Activated B cell treated with CpG ODN at 0.5 μM for 24 hours (primary cell): ENCODE measurements around the gene ARNT2. TPM values are rescaled to one million over a fixed set of nuclear protein-coding genes. Genes with fewer than 3 reads are reported as not detected.

Experiments
- ATAC-seq: fragments of 200-7000 bp; cut with Tn5 transposase; one replicate; pipeline ENCODE4 v1.10.0; 2021; ENCODE audit warnings: low read depth, mild to moderate bottlenecking, moderate library complexity
- CTCF ChIA-PET: fragments of 350-600 bp; sonication (Branson Sonifier 250); formaldehyde crosslinking; loops from one replicate; lab custom pipeline; 2021; ENCODE audit warnings: antibody characterized with exemption; lab: Charles Lee
- POLR2A ChIA-PET: fragments of 350-600 bp; sonication (Branson Sonifier 250); formaldehyde crosslinking; loops from one replicate; lab custom pipeline; 2021; ENCODE audit warnings: antibody characterized with exemption; lab: Charles Lee
- DNase-seq: peaks from one replicate; pipeline ENCODE4 v3.0.0; 2022
- H3K27ac Mint-ChIP-seq: one replicate; pipeline ENCODE4 v1.8.0; 2020; ENCODE audit warnings: mixed read lengths
- H3K27me3 Mint-ChIP-seq: one replicate; pipeline ENCODE4 v1.8.0; 2021; ENCODE audit warnings: mixed read lengths
- H3K36me3 Mint-ChIP-seq: one replicate; pipeline ENCODE4 v1.8.0; 2021; ENCODE audit warnings: low read depth, mixed read lengths
- H3K4me1 Mint-ChIP-seq: one replicate; pipeline ENCODE4 v1.8.0; 2021; ENCODE audit warnings: mixed read lengths
- H3K4me3 Mint-ChIP-seq: one replicate; pipeline ENCODE4 v1.8.0; 2020; ENCODE audit warnings: mild to moderate bottlenecking, mixed read lengths
- H3K9me3 Mint-ChIP-seq: one replicate; pipeline ENCODE4 v1.8.0; 2020; ENCODE audit warnings: mixed read lengths
- intact Hi-C: fragments of 100-400 bp; cut with micrococcal nuclease; formaldehyde crosslinking; loops from one replicate; pipeline ENCODE4 v1.15.1; 2024
- total RNA-seq: library from RNA; stranded (reverse); gene quantifications from 2 replicates; pipeline ENCODE4 v1.2.3, GENCODE V29; 2022
- TF ChIP-seq, protein P1 (sequence below): fragments of 200-600 bp; IDR thresholded peaks from one replicate; pipeline ENCODE4 v1.8.0; 2022; ENCODE audit warnings: antibody characterized with exemption, mild to moderate bottlenecking

Gene ARNT2
- total RNA-seq, result not detected in 2 replicates

DNA sequence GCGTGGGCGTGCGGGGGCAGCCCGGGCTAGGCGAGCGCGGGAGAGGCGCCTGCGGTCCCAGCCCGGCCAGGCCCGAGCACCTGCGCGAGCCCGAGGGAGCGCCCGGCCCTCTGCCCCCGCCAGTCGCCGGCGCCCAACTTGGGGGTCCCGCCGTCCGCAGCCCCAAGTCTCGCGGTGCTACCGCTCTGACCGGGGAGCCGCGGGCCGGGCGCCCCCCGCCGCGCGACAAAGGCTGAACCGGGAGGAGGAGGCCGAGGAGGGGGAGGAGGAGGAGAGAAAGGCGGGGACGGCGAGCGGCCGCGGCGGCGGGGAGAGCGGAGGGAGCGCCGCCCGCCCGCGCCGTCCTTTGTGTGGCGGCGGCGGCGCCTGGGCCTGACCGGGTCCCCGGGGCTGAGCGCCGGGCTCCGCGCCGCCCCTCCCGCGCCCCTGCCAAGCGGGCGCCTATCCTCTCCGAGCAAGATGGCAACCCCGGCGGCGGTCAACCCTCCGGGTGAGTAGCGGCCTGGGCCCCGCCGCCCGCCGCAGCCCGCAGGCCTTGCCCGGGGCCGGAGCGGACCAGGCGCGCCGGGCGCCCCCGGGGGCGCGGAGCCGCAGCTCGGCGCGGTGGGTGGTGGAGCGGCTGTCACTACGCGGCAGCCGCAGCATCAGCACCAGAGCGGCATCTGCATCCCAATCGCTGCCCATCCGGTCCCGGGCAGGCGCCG is at the start of gene ARNT2:
Gene ARNT2, plus strand, starts transcription at position 326 of the 704 bp plus-strand sequence. Its CDS starts 134 bp downstream, at position 460.
- Mint-ChIP-seq H3K36me3 (no peaks in the 10 kb centered on the region), H3K4me1 (peaks cover 7% of the 10 kb centered on the region), H3K4me3 (peak within 1 kb of the TSS; percentile 11), H3K27me3 (peaks cover 63% of the 10 kb centered on the region), H3K9me3 (no peaks in the 10 kb centered on the region), H3K27ac (no peak within 1 kb of the TSS)
- no peak for DNase-seq
- no peak for ATAC-seq
- intact Hi-C loops, result no loop called here
- POLR2A ChIA-PET, result no interaction called here
- CTCF ChIA-PET, result no interaction called here
- TF ChIP-seq, protein P1, sequence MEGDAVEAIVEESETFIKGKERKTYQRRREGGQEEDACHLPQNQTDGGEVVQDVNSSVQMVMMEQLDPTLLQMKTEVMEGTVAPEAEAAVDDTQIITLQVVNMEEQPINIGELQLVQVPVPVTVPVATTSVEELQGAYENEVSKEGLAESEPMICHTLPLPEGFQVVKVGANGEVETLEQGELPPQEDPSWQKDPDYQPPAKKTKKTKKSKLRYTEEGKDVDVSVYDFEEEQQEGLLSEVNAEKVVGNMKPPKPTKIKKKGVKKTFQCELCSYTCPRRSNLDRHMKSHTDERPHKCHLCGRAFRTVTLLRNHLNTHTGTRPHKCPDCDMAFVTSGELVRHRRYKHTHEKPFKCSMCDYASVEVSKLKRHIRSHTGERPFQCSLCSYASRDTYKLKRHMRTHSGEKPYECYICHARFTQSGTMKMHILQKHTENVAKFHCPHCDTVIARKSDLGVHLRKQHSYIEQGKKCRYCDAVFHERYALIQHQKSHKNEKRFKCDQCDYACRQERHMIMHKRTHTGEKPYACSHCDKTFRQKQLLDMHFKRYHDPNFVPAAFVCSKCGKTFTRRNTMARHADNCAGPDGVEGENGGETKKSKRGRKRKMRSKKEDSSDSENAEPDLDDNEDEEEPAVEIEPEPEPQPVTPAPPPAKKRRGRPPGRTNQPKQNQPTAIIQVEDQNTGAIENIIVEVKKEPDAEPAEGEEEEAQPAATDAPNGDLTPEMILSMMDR, result no peak

DNA sequence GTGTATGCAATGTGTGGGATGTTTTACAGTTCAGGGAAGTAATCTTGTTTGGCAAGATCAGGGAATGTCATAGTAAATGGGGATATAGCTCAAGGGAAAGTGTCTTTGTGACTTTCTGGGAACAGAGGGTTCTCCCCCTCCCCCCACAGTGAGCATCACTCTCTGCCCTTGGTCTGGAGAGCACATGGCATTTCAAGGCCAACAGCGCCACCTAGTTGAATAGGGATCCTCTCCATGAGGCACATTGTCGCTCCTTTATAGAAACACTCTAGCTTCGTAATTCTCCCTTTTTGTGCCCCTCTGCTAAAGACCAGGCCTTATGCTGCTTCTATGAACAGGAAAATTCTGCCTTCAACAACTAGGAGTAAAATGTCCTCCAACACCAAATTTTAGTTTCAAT is 37.1 kb upstream of the ARNT2 start:
- intact Hi-C loops, result no loop called here
- ATAC-seq (no peak), DNase-seq (no peak)
- TF ChIP-seq, protein P1, result no peak
- peaks cover 10% of the 10 kb centered on the region for H3K27me3 Mint-ChIP-seq
- H3K27ac Mint-ChIP-seq, result no peak overlapping the region
- ChIA-PET POLR2A (no interaction called here), CTCF (no interaction called here)
- H3K36me3 Mint-ChIP-seq, result no peaks in the 10 kb centered on the region
- H3K4me1 Mint-ChIP-seq, result no peaks in the 10 kb centered on the region
- H3K4me3 Mint-ChIP-seq, result no peak overlapping the region
- H3K9me3 Mint-ChIP-seq, result peaks cover 29% of the 10 kb centered on the region

DNA sequence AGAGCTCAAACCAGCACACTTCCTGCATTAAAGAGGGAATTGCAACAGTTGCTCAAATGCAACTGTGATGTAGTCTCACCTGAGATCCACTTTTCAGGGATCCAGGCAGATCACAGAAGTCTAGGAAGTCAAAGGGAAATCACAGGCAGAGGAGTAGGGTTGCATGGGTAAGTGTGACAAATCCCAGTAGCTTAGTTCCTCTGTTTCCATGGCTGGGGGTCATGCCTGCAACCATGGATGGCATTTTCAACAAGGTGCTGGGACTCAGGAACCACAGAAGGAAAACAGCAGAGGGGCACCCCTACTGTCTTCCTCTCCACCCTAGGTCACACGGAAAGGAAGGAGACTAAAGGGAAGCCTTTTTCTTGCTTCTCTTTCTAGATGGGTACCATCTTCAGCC is 36.5 kb upstream of the ARNT2 start:
- DNase-seq, result no peak
- ATAC-seq, result no peak
- ChIA-PET POLR2A (no interaction called here), CTCF (no interaction called here)
- TF ChIP-seq, protein P1, result no peak
- no peaks in the 10 kb centered on the region for H3K4me1 Mint-ChIP-seq
- H3K27me3 Mint-ChIP-seq, result peaks cover 12% of the 10 kb centered on the region
- peaks cover 29% of the 10 kb centered on the region for H3K9me3 Mint-ChIP-seq
- H3K4me3 Mint-ChIP-seq, result no peak overlapping the region
- intact Hi-C loops, result no loop called here
- no peaks in the 10 kb centered on the region for H3K36me3 Mint-ChIP-seq
- H3K27ac Mint-ChIP-seq, result no peak overlapping the region

DNA sequence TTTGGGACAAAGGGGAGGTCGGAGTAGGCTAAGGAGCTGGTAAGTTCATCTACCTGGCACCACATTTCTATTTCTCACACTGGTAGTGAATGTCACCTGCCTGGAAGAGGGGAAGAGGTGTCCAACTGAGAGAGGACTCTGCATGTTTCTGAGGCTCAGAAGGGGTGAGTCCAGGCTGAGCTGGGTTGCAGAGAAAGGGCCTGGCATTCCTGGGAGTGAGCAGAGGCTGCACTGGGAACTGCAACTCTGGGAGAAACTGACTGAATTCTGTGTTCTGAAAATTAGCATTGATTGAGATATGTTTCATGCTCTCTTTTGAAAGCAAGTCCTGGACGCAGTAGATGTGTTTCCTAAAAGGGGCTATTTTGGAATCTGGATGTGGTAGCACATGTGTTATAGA is 32.3 kb upstream of the ARNT2 start:
- intact Hi-C loops, result no loop called here
- no peak for DNase-seq
- peaks cover 20% of the 10 kb centered on the region for H3K27me3 Mint-ChIP-seq
- ChIA-PET POLR2A (no interaction called here), CTCF (no interaction called here)
- no peak overlapping the region for H3K27ac Mint-ChIP-seq
- no peak overlapping the region for H3K4me3 Mint-ChIP-seq
- ATAC-seq, result no peak
- H3K9me3 Mint-ChIP-seq, result peaks cover 20% of the 10 kb centered on the region
- TF ChIP-seq, protein P1, result no peak
- H3K36me3 Mint-ChIP-seq, result no peaks in the 10 kb centered on the region
- H3K4me1 Mint-ChIP-seq, result no peaks in the 10 kb centered on the region

DNA sequence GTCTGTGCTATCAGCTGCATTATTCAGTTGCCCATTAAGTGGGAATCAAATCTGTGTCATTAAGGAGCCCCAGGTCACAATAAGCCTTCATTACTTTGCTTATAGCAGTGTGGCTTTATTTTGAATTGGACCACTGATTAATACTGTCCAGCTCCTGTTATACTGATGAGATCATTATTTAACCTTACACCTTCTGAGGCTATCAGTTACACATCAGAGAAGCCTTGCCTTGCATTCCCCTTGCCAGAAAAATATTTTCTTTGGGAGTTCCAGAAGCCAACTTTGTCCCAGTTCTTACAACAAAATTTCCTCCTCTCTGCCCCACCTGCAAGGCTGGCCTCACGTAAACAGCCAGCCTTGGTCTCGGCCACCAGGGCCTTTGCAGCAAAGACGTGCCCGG is 29.7 kb upstream of the ARNT2 start:
- H3K9me3 Mint-ChIP-seq, result peaks cover 3% of the 10 kb centered on the region
- no peaks in the 10 kb centered on the region for H3K36me3 Mint-ChIP-seq
- POLR2A ChIA-PET, result no interaction called here
- no peaks in the 10 kb centered on the region for H3K4me1 Mint-ChIP-seq
- H3K27me3 Mint-ChIP-seq, result peaks cover 18% of the 10 kb centered on the region
- DNase-seq (no peak), ATAC-seq (no peak)
- CTCF ChIA-PET, result no interaction called here
- H3K4me3 Mint-ChIP-seq, result no peak overlapping the region
- no peak overlapping the region for H3K27ac Mint-ChIP-seq
- TF ChIP-seq, protein P1, result no peak
- intact Hi-C loops, result no loop called here
